GM12878 (cell line): Measurements from ENCODE around the gene UNC119. TPM values are rescaled to one million over a fixed set of nuclear protein-coding genes. Genes with fewer than 3 reads are reported as not detected.

Source experiments
- ATAC-seq: fragments of 200-7000 bp; cut with Tn5 transposase; 3 replicates; pipeline ENCODE4 v1.9.1; 2020; ENCODE audit warnings: mild to moderate bottlenecking, moderate library complexity
- BruUV-seq: library from RNA; stranded (reverse); fragments of 400-500 nt; replicated peaks from 2 replicates; lab custom pipeline; 2021; lab: Mats Ljungman, UMichigan
- CTCF ChIA-PET: fragments of 300-600 bp; sonication (Branson Sonifier 250); formaldehyde crosslinking; extraction: SDS; loops from one replicate; lab custom pipeline; 2021; ENCODE audit warnings: inconsistent platforms; lab: Yijun Ruan, JAX
- POLR2A ChIA-PET: fragments of 350-600 bp; formaldehyde crosslinking; extraction: SDS; loops from one replicate; lab custom pipeline; 2021; ENCODE audit warnings: inconsistent platforms; lab: Charles Lee
- RAD21 ChIA-PET: fragments of 300-600 bp; sonication (Branson Sonifier 250); formaldehyde crosslinking; loops from one replicate; lab custom pipeline; 2023; ENCODE audit warnings: antibody characterized with exemption; ENCODE audit not compliant: unreplicated experiment; lab: Charles Lee
- SMC1A ChIA-PET: fragments of 300-600 bp; sonication (Branson Sonifier 250); formaldehyde crosslinking; loops from one replicate; lab custom pipeline; 2023; ENCODE audit not compliant: unreplicated experiment, uncharacterized antibody; lab: Charles Lee
- DNase-seq: peaks from one replicate; pipeline ENCODE4 v3.0.0-alpha.2; 2011; ENCODE audit warnings: low read depth, low spot score
- FAIRE-seq: peaks from 3 replicates; lab custom pipeline; 2011; peaks lifted over from hg19 to GRCh38; lab: Jason Lieb, UNC
- H2AFZ ChIP-seq: 2 replicates; pipeline ENCODE4 v1.6.0; 2011; ENCODE audit warnings: low read depth, low read length, control low read depth; ENCODE audit not compliant: control insufficient read depth
- H3K27ac ChIP-seq: 2 replicates; pipeline ENCODE4 v1.5.1; 2011; ENCODE audit warnings: control low read depth; ENCODE audit not compliant: control insufficient read depth, insufficient read depth
- H3K27me3 ChIP-seq, 2 experiments: replicated peaks in 1 of 2; 2 replicates each; pipeline versions ENCODE4 v1.6.0 to v1.6.1; 2011; ENCODE audit warnings: low read length in 1 of 2; ENCODE audit not compliant: control insufficient read depth in 2 of 2, insufficient read depth in 2 of 2
- H3K36me3 ChIP-seq, 2 experiments: 2 replicates each; pipeline ENCODE4 v1.5.1; 2011; ENCODE audit warnings: low read length in 1 of 2; ENCODE audit not compliant: control insufficient read depth in 2 of 2, insufficient read depth in 2 of 2
- H3K4me1 ChIP-seq: 2 replicates; pipeline ENCODE4 v1.6.1; 2011; ENCODE audit warnings: mild to moderate bottlenecking, low read length, moderate library complexity, mixed read lengths; ENCODE audit not compliant: control insufficient read depth, insufficient read depth
- H3K4me2 ChIP-seq: 2 replicates; pipeline ENCODE4 v1.6.0; 2011; ENCODE audit warnings: control low read depth; ENCODE audit not compliant: control insufficient read depth, insufficient read depth
- H3K4me3 ChIP-seq: fragments of 200-600 bp; sonication (generic); 2 replicates; pipeline ENCODE4 v1.5.1; 2016
- H3K79me2 ChIP-seq: 2 replicates; pipeline ENCODE4 v1.6.0; 2011; ENCODE audit warnings: low read length; ENCODE audit not compliant: control insufficient read depth, insufficient read depth
- H3K9ac ChIP-seq: 2 replicates; pipeline ENCODE4 v1.8.0; 2011; ENCODE audit warnings: low read length, control low read depth, mixed read lengths; ENCODE audit not compliant: control insufficient read depth, insufficient read depth
- H3K9me3 ChIP-seq: replicated peaks from 3 replicates; pipeline ENCODE4 v1.5.1; 2011; ENCODE audit warnings: mild to moderate bottlenecking, low read length; ENCODE audit not compliant: control insufficient read depth, insufficient read depth
- H4K20me1 ChIP-seq: 2 replicates; pipeline ENCODE4 v1.6.0; 2011; ENCODE audit not compliant: control insufficient read depth, insufficient read depth
- EP300 ChIP-seq, 2 experiments: fragments of 150-350 bp in 1 of 2; IDR thresholded peaks; 2 replicates each; pipeline ENCODE4 v1.6.1; 2011 to 2012; ENCODE audit warnings: low read depth in 2 of 2, low read length in 2 of 2, borderline replicate concordance in 1 of 2, improper control_type of control experiment in 1 of 2, inconsistent platforms in 1 of 2; ENCODE audit not compliant: control insufficient read depth in 1 of 2
- NFXL1 ChIP-seq: fragments of 450-650 bp; IDR thresholded peaks from 2 replicates; pipeline ENCODE4 v1.6.1; 2017; ENCODE audit warnings: antibody characterized with exemption, mild to moderate bottlenecking, borderline replicate concordance
- PML ChIP-seq: IDR thresholded peaks from 2 replicates; pipeline ENCODE4 v1.6.1; 2012; ENCODE audit warnings: low read length, inconsistent platforms
- RCOR1 ChIP-seq: conservative IDR thresholded peaks from 2 replicates; pipeline ENCODE4 v1.6.1; 2012; ENCODE audit warnings: low read depth, low read length, improper control_type of control experiment
- ZNF274 ChIP-seq: IDR thresholded peaks from one replicate; pipeline ENCODE4 v1.8.0; 2011; ENCODE audit not compliant: insufficient read length, insufficient read depth
- ZNF687 ChIP-seq: fragments of 450-650 bp; IDR thresholded peaks from 2 replicates; pipeline ENCODE4 v1.6.1; 2017; ENCODE audit warnings: mild to moderate bottlenecking, moderate library complexity
- ZSCAN29 ChIP-seq: fragments of 450-650 bp; IDR thresholded peaks from 2 replicates; pipeline ENCODE4 v1.6.1; 2017; ENCODE audit warnings: mild to moderate bottlenecking, moderate library complexity
- WGBS: methylation state at CpG from one replicate; pipeline ENCODE4 v1.1.6; 2016; ENCODE audit warnings: low lambda C conversion rate; ENCODE audit not compliant: insufficient replicate concordance, insufficient coverage; ENCODE audit errors: missing lambda C conversion rate; 5-methylcytosine and 5-hydroxymethylcytosine counted together
- in situ Hi-C: fragments of 300-500 bp; cut with MboI; formaldehyde crosslinking; loops from 9 replicates; pipeline ENCODE4 v1.14.3; 2018; ENCODE audit warnings: mixed read lengths
- intact Hi-C: fragments of 100-400 bp; cut with micrococcal nuclease; formaldehyde crosslinking; loops from one replicate; pipeline ENCODE4 v1.14.2; 2022; ENCODE audit not compliant: unreplicated experiment
- polyA plus RNA-seq, 11 experiments: library from polyadenylated mRNA; depleted of rRNA in 4 of 11; unstranded in 6 of 11; stranded (reverse) in 5 of 11; fragments of >200 nt; fragmentation: Nextera tagmentation in 4 of 11; fragmentation: Illumina TruSeq in 1 of 11; extraction: Ambion mirVana in 4 of 11; extraction: Trizol in 1 of 11; gene quantifications; 1 replicate in 1 of 11; 2 replicates in 10 of 11; pipeline versions ENCODE4 v1.2.1 to v1.2.3, GENCODE V29; 2011 to 2016; ENCODE audit warnings: inconsistent platforms in 2 of 11, missing spikeins in 2 of 11, low read depth in 1 of 11
- total RNA-seq, 4 experiments: library from RNA; depleted of rRNA in 3 of 4; stranded (reverse); fragments of >200 nt in 3 of 4; fragmentation: Illumina TruSeq in 1 of 4; extraction: Trizol in 1 of 4; gene quantifications; 2 replicates each; pipeline versions ENCODE4 v1.2.1 to v1.2.3, GENCODE V29; 2013 to 2021

Gene UNC119
- total and polyA plus RNA-seq, 10 of the 15 experiments (the other 5 are each of a cell fraction or from before 2014, with no cell fraction given): 2.7 to 436 (median 57.8) TPM

- no peak overlapping the region for H2AFZ ChIP-seq
- no peaks in the 10 kb centered on the region for H4K20me1 ChIP-seq
- RAD21 ChIA-PET: no interaction called here
- no peak overlapping the region for H3K4me2 ChIP-seq
- FAIRE-seq (no peak), DNase-seq (no peak), ATAC-seq (no peak)
- in situ Hi-C loops: no loop called here
- no peak overlapping the region for H3K27ac ChIP-seq
- POLR2A ChIA-PET: interaction anchor here (0.5 to 1.1 kb wide), 2 partner anchors 12 to 31 kb away, joined by 3 read pairs; no protein-coding TSS in a partner anchor
- no TSS peak for BruUV-seq
- no peaks in the 10 kb centered on the region for H3K79me2 ChIP-seq
- H3K27me3 ChIP-seq: no peaks in the 10 kb centered on the region; a peak in 1 of 4 replicates
- H3K4me3 ChIP-seq: no peak overlapping the region
- H3K4me1 ChIP-seq: no peaks in the 10 kb centered on the region
- SMC1A ChIA-PET: interaction anchor here (1.1 kb wide), 1 partner anchor 29 kb away, joined by 6 read pairs; no protein-coding TSS in a partner anchor
- TF ChIP-seq ZNF274 (no peak), EP300 (IDR thresholded peaks at IDR 0.05; ENCODE audit: borderline replicate concordance in 1 of 2, control insufficient read depth in 1 of 2, low read depth in 2 of 2, low read length in 2 of 2) (no peak), PML (no peak)
- TF ChIP-seq, all 136 proteins: peak for 0
- H3K36me3 ChIP-seq: no peaks in the 10 kb centered on the region; a peak in 1 of 4 replicates
- intact Hi-C loops: no loop called here
- H3K9me3 ChIP-seq: no peaks in the 10 kb centered on the region
- 12% methylated on average over 6 of the region's 7 CpGs for WGBS
- no peak overlapping the region for H3K9ac ChIP-seq
- CTCF ChIA-PET: interaction anchor here (0.6 to 1.7 kb wide), 3 partner anchors 9 to 73 kb away, joined by 3 to 10 read pairs (median 4); no protein-coding TSS in a partner anchor
These were observed 20.1 kb downstream of the UNC119 start for GRCh38 chr17:28532050-28532960.

- POLR2A ChIA-PET: interaction anchor here (1.0 kb wide), 1 partner anchor 27 kb away, joined by 3 read pairs; no protein-coding TSS in a partner anchor
These were observed 21.5 kb downstream of the UNC119 start for GRCh38 chr17:28530926-28531325.

More at GRCh38 chr17:28530926-28531325, 21.5 kb downstream of the UNC119 start:
- Histone ChIP-seq H3K9me3 (no peaks in the 10 kb centered on the region), H2AFZ (no peak overlapping the region), H3K36me3 (no peaks in the 10 kb centered on the region; a peak in 1 of 4 replicates), H3K27ac (no peak overlapping the region), H3K27me3 (no peaks in the 10 kb centered on the region; a peak in 1 of 4 replicates), H3K4me2 (no peak overlapping the region), H4K20me1 (no peaks in the 10 kb centered on the region), H3K9ac (no peak overlapping the region), H3K4me3 (no peak overlapping the region), H3K4me1 (no peaks in the 10 kb centered on the region)
- no TSS peak for BruUV-seq
- DNase-seq: no peak
- ChIA-PET RAD21 (no interaction called here), CTCF (interaction anchor here (1.4 to 1.7 kb wide), 2 partner anchors 10 to 12 kb away, joined by 4 to 10 read pairs; no protein-coding TSS in a partner anchor), SMC1A (interaction anchor here (1.1 kb wide), 1 partner anchor 28 kb away, joined by 6 read pairs; no protein-coding TSS in a partner anchor)
- 38% methylated on average over 7 of the region's 7 CpGs for WGBS
- in situ Hi-C loops: no loop called here
- no peak for FAIRE-seq
- intact Hi-C loops: no loop called here
- ATAC-seq: no peak
- TF ChIP-seq NFXL1 (no peak), EP300 (IDR thresholded peaks at IDR 0.05; ENCODE audit: borderline replicate concordance in 1 of 2, control insufficient read depth in 1 of 2, low read depth in 2 of 2, low read length in 2 of 2) (no peak), RCOR1 (no peak), ZSCAN29 (no peak), ZNF687 (no peak)
- TF ChIP-seq, all 136 proteins: peak for 0
- no peaks in the 10 kb centered on the region for H3K79me2 ChIP-seq
